GM12873 (cell line): Measurements from ENCODE around the gene ZSCAN20.

Experiments
- TF ChIP-seq, protein P1 (sequence below): IDR thresholded peaks from 2 replicates; pipeline ENCODE4 v1.5.1; 2012; ENCODE audit warnings: low read depth, mild to moderate bottlenecking, moderate library complexity, low read length, control low read depth; ENCODE audit not compliant: insufficient read depth; ENCODE audit errors: missing control alignments

The ZSCAN20 gene

DNA sequence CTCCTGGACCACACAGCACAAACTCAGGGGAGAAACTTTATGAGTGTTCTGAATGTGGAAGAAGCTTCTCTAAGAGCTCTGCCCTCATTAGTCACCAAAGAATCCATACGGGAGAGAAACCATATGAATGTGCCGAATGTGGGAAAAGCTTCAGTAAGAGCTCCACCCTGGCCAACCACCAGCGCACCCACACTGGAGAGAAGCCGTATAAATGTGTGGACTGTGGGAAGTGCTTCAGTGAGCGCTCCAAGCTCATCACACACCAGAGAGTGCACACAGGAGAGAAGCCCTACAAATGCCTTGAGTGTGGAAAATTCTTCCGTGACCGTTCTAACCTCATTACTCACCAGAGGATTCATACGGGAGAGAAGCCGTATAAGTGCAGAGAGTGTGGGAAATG, 22.5 kb downstream of the ZSCAN20 start:
- TF ChIP-seq, protein P1, sequence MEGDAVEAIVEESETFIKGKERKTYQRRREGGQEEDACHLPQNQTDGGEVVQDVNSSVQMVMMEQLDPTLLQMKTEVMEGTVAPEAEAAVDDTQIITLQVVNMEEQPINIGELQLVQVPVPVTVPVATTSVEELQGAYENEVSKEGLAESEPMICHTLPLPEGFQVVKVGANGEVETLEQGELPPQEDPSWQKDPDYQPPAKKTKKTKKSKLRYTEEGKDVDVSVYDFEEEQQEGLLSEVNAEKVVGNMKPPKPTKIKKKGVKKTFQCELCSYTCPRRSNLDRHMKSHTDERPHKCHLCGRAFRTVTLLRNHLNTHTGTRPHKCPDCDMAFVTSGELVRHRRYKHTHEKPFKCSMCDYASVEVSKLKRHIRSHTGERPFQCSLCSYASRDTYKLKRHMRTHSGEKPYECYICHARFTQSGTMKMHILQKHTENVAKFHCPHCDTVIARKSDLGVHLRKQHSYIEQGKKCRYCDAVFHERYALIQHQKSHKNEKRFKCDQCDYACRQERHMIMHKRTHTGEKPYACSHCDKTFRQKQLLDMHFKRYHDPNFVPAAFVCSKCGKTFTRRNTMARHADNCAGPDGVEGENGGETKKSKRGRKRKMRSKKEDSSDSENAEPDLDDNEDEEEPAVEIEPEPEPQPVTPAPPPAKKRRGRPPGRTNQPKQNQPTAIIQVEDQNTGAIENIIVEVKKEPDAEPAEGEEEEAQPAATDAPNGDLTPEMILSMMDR, result no peak

DNA sequence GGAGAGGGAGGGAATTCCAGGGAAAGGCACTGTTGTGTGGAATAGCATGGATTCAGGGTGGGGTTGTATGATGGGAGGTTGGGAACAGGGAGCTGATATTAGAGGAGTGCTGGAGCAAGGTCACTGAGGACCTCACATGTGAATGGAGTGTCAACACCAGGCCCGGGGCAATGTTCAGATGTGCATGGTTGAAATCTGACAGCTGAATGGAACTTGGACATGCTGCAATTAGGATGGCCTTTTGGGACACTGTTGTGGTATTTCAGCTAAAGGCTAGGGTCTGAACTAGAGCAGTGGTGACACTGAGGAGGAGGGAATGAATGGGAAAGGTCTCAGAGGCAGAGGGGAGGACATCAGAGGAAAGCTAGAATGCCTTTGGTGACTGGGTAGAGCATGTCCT, 25.0 kb downstream of the ZSCAN20 start:
- TF ChIP-seq, protein P1, result no peak

DNA sequence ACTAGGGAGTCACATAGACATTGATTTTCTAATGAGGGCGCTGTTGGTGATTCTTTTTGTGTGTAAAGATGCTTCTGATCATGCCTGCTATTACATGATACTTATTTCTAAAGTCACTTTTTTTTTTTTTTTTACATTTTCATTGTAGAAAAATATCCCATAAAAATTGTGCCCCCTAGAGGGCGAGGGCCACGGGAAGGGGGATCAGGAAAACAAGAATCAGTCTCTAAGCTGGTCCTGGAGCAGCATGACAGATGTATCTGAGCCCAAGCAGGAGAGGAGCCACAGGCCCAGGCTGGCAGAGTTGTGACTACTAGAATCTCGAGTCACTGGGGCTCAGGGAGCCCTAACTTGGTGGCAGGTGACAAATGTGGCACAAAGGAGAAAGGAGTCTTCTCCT, 28.1 kb downstream of the ZSCAN20 start:
- TF ChIP-seq, protein P1, result no peak

DNA sequence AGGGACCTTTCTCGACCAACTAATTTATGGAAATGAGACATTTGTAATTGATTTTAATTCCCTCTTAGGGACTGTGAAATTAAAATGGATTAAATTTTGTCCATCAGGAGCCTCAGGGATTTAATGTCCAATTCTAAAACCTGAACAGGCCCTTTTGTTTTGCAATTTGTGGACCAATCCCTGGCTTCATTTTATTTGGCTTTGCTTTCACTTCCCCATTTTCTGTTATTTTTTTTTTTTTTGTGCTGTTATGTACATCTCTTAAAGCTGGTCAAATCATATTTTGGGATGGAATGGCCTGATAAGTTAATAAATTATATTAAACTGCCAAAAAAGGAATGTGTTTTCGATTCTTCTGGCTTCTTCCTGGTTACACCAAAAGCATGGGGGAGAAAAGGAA, 28.9 kb downstream of the ZSCAN20 start:
- TF ChIP-seq, protein P1, result no peak

DNA sequence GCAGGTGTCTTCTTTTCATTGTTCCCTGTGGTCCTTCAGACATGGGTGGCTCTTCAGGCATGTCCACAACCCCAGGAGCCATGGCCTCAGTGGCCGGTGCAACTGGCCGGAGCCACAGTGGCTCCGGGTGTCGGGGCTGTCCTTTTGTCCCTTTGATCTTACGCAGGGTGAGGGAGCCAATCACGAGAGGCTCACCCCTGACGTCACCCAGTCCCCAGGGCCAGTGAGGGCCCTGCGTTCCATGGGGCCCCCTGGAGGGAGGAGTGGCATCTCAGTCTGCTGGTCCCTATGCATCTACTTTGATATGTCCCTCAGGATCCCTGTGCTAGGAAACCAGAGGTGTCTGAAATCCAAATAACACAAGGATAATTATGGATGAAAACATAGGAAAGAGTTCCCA, 29.3 kb downstream of the ZSCAN20 start:
- TF ChIP-seq, protein P1, result no peak

DNA sequence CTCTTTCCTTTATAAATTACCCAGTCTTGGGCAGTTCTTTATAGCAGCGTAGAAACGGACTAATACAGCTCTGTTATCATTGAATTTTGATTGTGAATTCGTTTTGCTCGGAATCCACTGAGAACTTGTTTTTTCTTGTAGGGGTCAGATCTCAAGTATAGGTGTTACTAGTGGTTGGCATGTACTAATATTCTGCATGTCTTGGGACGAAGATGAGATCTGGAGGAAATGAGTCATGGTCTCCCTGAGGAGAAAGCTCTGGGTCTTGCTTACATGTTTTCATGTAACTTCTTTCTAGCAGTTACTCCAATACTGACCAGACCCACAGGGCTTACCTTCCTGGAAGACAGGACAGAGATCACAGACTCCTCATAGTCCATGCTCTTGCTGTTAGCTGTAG, 30.3 kb downstream of the ZSCAN20 start:
- TF ChIP-seq, protein P1, result no peak

DNA sequence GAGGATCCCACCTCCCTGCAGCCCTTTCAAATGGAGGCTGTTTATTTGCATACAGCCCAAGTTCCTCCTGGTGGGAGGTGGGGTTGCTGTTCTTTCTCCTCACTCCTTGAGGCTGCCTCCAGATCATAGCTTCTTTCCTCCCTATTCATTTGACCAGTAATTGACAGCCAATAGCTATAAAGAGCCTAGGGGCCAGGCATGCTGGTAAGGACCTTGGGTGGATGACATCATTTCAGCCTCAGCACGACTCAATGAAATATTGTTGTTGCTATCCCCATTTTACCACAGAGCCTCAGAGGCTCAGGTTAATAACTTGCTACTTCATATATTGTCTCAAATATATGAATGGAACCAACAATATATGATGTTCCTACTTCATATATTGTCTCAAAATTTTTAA, 31.1 kb downstream of the ZSCAN20 start:
- TF ChIP-seq, protein P1, result no peak
